ENCODE data around the gene MRPL11. TPM values are rescaled to one million over a fixed set of nuclear protein-coding genes. Genes with fewer than 3 reads are reported as not detected.
A peak's percentile ranks its signal among the peaks of the same experiment; 100 is the strongest.

The MRPL11 gene
- total RNA-seq, 1 experiment from 2014 or later: 66.8 TPM

- peak; percentile 74 for DNase-seq (ENCODE audit: extremely low read depth, low read depth)
These were observed 30.0 kb downstream of the MRPL11 start for GRCh38 chr11:66408488-66409214.

- DNase-seq (ENCODE audit: extremely low read depth, low read depth): no peak
These were observed 31.0 kb downstream of the MRPL11 start for GRCh38 chr11:66407651-66408050.

GRCh38 chr11:66393954-66394353 is 44.7 kb downstream of the MRPL11 start:
- no peak for DNase-seq (ENCODE audit: extremely low read depth, low read depth)

DNA sequence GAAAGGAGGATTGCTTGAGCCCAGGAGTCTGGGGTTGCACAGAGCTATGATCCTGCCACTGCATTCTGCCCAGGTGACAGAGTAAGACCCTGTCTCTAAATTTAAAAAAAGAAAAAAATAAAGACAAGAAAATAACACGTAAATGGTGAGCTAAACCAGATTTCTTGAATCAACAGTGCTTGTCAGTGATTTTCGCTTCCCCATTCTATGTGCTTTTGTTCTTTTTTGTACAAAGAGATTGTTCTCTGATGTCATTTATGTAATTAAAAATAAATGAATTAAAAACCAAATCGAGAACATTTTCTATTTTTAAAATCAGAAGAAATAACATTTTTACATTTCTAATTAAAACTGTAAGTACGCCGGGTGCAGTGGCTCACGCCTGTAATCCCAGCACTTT is 47.3 kb downstream of the MRPL11 start:
- no peak for DNase-seq (ENCODE audit: extremely low read depth, low read depth)

DNA sequence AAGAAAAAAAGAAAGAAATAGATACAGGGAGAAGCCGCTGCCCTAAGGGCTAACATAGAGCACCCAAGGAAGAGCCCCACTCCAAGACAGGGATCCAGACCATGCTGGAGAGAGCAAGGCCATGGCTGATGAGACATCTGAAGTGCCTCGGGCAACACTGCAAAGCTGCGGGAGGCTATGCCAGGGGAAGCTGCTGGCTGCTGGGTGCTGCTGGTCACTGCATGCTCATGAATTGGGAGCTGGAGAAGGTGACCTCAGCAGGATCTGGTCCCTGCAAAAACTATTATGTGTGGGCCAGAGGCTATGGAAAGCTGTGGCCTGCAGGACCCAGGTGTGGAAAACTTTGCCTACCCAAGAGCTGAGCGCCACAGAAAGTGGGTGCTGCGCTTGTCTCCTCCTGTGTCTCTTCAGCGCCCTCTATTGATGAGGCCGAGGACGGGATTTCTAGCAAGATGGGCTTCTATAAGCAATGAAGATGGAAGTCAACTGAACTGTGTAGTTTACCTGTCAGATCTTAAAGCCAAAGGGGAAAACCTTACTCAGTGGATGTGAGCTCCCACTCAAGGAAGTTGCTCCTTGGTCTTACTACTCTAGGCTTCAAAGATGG is 49.8 kb downstream of the MRPL11 start:
- DNase-seq (ENCODE audit: extremely low read depth, low read depth): peak; percentile 71

- DNase-seq (ENCODE audit: extremely low read depth, low read depth): peak; percentile 74
These were observed 52.2 kb downstream of the MRPL11 start for GRCh38 chr11:66386171-66387069.

Small RNA genes within 50 kb of the gene (small RNA-seq; reads per million reads assigned to genes)
- 0 reads per million in 2 experiments for gene RF00416
- gene RNU1-84P: 0.02 to 0.06 reads per million in 2 experiments

Other genes with a start within 250 kb of the MRPL11 start
- 17.1 and 17.8 TPM in 2 replicates for gene KLC2, start 181.1 kb downstream of the MRPL11 start, total RNA-seq (2014; rRNA removed; shearing (Covaris generic))
- gene RAB1B, start 170.2 kb downstream of the MRPL11 start, total RNA-seq (2014; rRNA removed; shearing (Covaris generic)): 55.6 and 65.3 TPM in 2 replicates
- gene CNIH2, start 160.7 kb downstream of the MRPL11 start, total RNA-seq (2014; rRNA removed; shearing (Covaris generic)): 0.20 TPM in 1 of 2 replicates, not detected in the other
- gene YIF1A, start 149.7 kb downstream of the MRPL11 start, total RNA-seq (2014; rRNA removed; shearing (Covaris generic)): 62.5 and 74.1 TPM in 2 replicates
- gene TMEM151A, start 147.0 kb downstream of the MRPL11 start, total RNA-seq (2014; rRNA removed; shearing (Covaris generic)): 0.32 and 0.40 TPM in 2 replicates
- not detected in 2 replicates for gene CD248, start 121.8 kb downstream of the MRPL11 start, total RNA-seq (2014; rRNA removed; shearing (Covaris generic))
- 18.7 and 23.9 TPM in 2 replicates for gene RIN1, start 102.4 kb downstream of the MRPL11 start, total RNA-seq (2014; rRNA removed; shearing (Covaris generic))
- gene BRMS1, start 93.7 kb downstream of the MRPL11 start, total RNA-seq (2014; rRNA removed; shearing (Covaris generic)): 35.3 and 44.2 TPM in 2 replicates
- gene B4GAT1, start 91.2 kb downstream of the MRPL11 start, total RNA-seq (2014; rRNA removed; shearing (Covaris generic)): 15.0 and 16.9 TPM in 2 replicates
- gene SLC29A2, start 67.1 kb downstream of the MRPL11 start, total RNA-seq (2014; rRNA removed; shearing (Covaris generic)): 4.6 and 4.7 TPM in 2 replicates
- gene NPAS4, start 17.8 kb downstream of the MRPL11 start, total RNA-seq (2014; rRNA removed; shearing (Covaris generic)): not detected in 2 replicates
- 2.7 and 3.2 TPM in 2 replicates for gene PELI3, start 28.1 kb upstream of the MRPL11 start, total RNA-seq (2014; rRNA removed; shearing (Covaris generic))
- gene DPP3, start 41.6 kb upstream of the MRPL11 start, total RNA-seq (2014; rRNA removed; shearing (Covaris generic)): 30.8 and 31.9 TPM in 2 replicates
- 13.7 and 16.7 TPM in 2 replicates for gene BBS1, start 71.8 kb upstream of the MRPL11 start, total RNA-seq (2014; rRNA removed; shearing (Covaris generic))
- gene ZDHHC24, start 107.2 kb upstream of the MRPL11 start, total RNA-seq (2014; rRNA removed; shearing (Covaris generic)): 8.0 and 13.7 TPM in 2 replicates
- gene ACTN3, start 108.1 kb upstream of the MRPL11 start, total RNA-seq (2014; rRNA removed; shearing (Covaris generic)): not detected in 2 replicates
- 9.0 and 9.5 TPM in 2 replicates for gene CTSF, start 129.8 kb upstream of the MRPL11 start, total RNA-seq (2014; rRNA removed; shearing (Covaris generic))
- 0.37 and 0.52 TPM in 2 replicates for gene CCDC87, start 154.2 kb upstream of the MRPL11 start, total RNA-seq (2014; rRNA removed; shearing (Covaris generic))
- 13.7 and 14.7 TPM in 2 replicates for gene CCS, start 154.3 kb upstream of the MRPL11 start, total RNA-seq (2014; rRNA removed; shearing (Covaris generic))
- gene RBM14, start 177.8 kb upstream of the MRPL11 start, total RNA-seq (2014; rRNA removed; shearing (Covaris generic)): 36.9 and 38.1 TPM in 2 replicates
- 64.3 and 69.4 TPM in 2 replicates for gene RBM4, start 199.9 kb upstream of the MRPL11 start, total RNA-seq (2014; rRNA removed; shearing (Covaris generic))
- 14.1 and 17.2 TPM in 2 replicates for gene RBM4B, start 239.0 kb upstream of the MRPL11 start, total RNA-seq (2014; rRNA removed; shearing (Covaris generic))